GM21447 (cell line): ENCODE results near the gene NPAS2.

Experiments used
- ATAC-seq: cut with Tn5 transposase; IDR thresholded peaks from one replicate; pipeline ENCODE4 v1.9.1; 2021; ENCODE audit not compliant: unreplicated experiment

NPAS2 gene

DNA sequence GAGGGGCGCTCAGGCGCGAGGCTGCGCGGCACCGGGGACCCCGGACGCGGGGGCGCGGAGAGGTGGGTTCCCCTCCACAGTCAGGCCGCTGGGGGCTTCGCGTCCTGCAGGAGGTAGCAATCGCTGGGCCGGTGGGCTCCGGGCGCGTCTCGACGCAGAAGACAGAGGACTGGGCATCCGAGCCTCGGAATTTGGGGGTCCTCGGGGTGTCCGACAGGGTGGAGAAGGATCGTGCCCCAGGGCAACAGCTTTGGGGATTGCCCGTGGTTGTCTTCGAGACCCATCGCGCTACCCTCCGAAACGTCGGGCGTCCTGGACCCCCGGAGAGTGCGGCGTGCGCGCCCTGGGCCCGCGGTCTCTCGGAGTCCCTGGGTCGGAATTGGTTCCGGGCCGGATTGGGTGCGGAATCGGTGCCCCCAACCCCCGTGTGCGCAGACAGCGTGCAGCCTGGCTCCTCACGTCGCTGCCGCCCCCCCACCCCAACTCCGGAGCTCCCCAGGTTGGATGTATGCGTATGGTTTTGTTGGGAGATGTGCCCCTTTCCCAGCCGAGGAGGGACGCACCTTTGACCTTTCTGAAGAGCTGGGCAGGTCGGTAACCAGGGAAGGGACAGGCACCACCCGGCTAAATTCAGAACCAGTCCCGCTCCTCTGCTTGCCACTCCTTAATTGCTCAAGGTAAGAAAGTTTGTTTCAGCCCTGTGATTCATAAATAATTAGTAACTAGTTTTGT is 750 bp downstream of the NPAS2 start:
- no peak for ATAC-seq

DNA sequence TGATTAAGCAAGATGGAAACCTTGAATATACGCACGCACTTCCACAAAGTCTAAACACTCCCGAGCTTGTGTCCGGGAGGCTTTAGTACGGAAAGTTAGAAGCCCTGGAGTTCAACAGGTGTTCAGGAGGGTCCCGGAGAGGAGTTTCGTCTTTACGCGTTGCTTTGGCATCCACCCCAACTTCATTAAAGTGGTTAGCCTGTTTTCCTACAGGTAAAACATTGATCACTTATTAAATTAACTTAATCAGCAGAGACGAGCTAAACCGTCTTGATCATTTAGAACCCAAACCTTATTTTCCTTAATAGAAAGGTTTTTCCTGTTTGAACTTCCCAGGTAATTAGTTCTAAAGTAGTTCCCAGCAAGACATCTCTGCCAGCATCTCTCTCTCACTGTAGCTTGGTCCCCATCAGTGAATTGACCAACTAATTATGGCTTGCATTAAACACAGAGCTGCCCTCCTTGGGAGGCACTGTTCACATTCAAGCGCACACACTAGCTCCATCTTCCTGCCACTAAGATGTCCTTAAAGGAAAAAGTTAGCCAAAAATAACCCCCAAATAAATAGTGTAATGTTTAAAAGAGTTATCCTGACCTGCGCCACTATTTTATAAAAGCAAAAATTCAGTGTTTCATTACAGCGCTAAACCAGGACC is 1.4 kb downstream of the NPAS2 start:
- ATAC-seq: no peak

DNA sequence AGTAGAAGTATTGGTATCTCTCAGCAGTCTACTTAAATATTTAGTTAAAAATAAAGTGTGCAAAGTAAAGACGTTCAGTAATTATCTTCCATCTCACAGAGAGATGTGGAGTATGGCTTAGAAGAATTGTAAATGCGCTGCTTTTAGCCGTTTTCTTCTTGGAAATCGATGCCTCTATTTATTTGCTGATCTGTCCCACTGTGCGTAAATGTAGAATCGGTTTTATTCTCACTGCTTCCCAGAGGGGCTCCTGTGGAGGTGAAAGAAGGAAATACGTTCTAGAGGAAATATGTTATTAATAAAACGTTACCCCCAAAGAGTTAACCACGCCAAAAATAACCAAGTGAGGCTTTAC is 1.9 kb downstream of the NPAS2 start:
- ATAC-seq: no peak

DNA sequence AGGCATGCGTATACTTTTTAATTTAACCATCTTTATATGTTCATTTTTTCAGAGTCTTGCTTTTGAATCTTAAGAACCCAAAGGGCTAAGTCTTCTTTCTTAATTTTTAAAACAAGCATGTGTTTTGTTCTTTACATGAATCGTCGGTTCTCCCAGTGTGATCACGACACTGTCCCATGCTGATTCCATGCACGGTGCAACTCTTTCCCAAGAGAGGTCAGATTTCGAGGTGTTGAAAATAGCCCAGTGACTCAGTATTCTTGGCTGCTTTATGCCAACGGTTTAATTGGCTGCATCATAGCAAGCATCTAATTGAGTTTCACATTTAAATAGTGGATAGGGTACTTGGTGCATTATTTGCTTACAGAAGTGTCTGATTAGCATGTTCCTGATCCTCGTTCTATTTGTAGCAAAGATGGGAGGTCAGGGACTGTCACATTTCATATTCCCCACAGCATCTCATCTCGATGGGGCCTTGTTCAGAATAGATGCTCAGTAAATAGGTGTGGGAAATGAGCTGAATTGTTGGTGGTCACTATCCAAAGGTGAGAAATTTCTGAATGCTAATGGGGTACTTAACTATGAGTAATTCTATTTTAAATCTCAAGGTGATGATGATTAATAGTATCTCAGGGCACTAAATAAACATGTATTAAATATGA is 2.8 kb downstream of the NPAS2 start:
- no peak for ATAC-seq

DNA sequence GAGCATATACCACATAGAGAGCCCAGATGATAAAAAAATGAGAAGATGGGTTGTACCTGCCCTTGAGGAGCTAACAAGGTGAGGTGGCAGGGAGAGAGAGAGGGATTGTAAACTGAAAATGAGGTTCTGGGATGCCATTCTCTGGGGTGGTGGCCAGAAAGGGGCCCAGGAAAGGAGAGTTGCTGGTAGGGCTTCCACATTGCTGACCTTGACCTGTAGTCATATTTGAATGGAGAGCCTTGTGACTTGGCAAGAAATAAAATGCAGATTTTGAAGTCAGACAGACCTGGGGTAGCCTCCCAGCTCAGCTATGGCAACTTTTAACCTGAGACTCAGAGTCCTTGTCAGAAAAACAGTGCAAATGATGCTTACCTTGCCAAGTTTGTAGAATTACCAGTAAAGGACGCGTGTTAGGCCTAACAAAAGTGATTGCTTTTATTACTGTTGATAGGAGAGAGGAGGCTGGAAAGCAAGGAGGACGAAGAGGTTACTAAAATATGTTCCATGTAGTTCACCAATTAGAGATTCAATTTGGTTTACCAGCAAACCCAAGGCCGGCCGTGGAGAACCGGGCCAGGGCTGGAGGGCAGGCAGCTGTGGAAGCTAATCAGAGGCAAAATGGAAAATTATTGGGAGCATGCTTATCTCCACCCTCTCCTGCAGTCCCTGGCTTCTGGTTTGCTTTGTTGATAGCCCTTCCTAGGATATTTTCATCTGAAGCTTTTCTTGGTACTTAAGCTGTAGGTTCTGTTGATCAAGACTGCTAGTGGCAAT is 3.9 kb downstream of the NPAS2 start:
- no peak for ATAC-seq

DNA sequence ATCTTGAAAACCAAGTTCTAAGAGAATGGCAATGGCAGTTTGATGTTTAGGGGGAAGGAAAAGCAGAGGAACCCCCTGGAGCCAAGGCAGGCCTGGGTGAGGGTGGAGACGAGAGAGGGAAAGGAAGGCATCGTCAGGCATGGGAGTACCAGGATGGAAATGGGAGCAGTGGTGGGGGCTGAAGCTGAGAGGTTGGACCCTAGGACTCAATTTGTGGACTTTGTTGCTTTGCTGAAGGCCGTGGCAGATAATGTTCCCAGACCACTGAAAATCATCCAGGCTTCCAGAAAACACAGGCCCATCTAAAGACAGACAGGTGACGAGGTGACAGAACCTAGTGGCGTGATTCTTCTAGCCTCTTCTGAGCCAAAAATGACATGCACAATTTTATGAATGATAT is 4.9 kb downstream of the NPAS2 start:
- ATAC-seq: no peak

DNA sequence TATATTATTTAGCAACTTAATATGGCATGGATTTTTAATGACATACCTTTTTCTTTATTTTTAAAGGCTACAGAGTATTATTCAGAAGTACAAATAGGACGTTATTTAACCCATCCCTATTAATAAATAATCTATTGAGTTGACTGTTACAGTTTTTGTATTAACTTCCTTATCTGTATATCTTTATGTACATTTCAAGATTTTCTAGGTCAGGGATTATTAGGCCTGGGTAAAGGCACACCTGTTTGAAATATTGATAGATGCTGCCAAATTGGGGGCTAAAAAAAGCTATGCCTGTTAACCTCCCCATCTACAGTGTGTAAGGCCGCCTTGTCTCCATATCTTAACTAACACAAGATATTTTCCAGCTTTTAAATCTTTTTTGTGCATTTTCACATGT is 6.6 kb downstream of the NPAS2 start:
- no peak for ATAC-seq

DNA sequence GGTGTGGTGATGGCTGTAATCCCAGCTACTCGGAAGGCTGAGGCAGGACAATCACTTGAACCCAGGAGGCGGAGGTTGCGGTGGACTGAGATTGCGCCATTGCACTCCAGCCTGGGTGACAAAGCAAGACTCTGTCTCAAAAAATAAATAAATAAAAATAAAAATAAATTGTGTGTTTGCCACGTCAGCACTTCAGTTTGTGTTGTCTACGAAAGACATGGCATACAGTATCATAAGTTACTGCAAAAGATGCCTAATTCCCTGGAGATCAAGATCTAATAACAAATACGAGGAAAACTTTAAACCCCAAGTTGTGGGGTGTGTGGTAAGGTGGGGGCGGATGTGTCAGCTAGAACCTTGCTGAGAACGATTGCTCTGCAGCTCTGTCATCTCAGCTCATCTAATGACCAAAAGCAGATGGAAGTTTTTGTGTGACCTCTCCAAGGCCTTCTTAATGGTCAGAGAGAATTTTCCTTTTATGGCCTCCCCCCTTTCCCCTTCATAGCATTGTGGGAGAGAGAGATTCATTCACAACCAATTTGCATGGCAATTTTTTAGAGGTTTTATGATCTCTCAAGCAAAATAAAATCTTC is 11.3 kb downstream of the NPAS2 start:
- ATAC-seq: no peak

DNA sequence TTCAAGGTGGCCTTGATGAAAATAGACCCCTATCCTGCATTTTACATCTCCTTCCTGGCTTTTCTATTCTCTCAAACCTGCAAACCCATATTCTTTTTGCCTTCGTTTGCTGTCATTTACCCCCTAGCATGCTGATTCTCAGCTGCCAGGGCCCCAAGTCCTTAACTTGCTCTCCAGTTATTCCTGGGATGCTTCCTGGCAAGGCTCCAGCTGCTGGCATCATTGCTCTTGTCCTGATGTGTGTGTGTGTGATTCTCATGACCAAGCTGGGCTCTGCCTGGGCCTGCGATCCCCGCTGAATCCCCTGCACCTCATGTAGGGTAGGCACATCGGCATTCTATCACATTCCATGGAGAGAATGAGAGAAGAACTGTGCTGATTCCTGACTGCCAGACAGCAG is 11.9 kb downstream of the NPAS2 start:
- ATAC-seq: no peak

DNA sequence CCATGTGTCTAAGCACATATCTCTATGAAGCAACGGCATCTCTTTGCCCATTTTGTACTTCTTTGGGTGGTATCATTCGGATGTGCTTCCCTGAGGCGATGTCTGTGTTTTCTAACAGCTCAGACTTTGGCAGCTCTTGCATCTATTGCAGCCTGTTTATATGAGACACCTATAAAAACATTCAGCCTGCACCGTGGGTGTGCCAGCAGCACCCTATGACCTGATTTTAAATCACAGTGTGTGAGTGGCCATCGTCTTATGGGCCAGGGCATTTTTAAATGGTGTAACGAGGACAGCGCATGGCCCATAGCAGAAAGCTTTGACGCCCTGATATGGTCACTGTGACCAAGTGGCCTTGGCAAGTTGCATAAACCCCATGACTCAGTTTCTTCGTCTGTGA is 12.9 kb downstream of the NPAS2 start:
- no peak for ATAC-seq

DNA sequence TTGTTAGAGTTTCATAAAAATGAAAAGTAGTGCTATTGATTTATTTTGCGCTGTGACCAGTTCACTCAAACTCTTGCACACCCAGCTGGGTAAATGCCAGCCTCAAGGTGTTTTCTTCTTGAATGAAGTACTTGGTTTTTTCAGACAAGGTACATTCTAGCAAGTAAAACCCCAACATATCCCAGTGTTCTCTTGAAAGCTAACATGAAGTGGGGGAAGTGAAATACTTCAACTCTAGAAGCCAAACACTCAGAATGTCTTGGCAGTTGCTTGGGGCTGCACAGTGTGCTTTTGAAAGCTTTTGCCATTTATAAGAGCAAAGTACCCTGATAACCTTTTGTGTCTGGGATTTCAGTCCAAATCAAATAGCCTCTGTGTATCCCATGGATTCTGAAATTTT is 13.4 kb downstream of the NPAS2 start:
- no peak for ATAC-seq

DNA sequence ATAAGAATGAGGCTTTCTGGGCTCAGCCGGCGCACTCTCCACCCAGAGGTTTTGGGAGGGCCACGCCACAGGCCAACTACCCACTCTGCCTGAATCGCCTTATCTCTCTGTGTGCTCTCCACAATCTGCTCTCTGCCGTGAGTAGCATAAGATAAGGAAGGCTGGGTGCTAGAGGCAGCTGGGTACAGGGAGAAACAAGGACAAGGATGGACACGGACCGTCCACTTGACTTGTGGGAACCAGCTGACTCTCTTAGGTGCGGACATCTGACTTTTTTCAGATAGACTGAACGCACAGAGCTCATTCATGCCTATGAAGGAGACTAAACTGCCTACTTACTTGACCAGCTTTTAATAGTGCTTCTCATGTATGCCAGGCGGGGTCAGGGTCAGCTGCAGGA is 14.3 kb downstream of the NPAS2 start:
- no peak for ATAC-seq

DNA sequence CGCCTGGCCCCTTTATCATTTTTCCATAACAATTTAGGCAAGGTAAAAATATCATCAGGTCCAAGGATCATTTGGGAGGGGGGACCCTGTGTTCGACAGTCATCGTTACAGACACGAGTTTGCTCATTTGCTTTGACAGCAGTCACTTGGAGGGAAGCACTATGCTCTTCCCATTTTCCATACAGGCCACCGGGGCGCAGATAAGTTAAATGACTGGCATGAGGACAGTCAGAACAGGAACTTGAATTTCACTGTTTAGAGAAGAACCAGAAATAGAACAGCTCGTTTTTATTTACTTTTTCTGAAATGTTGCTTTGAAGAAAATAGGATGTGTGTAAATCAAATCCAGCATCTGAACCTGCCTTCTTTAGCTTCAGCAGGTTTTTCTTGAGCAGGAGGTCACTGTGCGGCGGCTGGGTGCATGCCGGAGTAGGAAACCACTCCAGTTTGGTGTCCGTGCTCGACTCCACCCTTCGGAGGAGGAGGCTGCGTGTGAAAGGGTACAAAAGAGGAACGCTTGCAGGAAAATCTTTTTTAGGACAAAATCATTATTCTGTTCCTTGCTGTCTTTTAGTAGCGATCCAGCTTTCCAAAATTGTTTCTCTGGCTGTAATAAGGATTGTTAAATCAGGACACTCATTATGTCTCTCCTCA is 15.2 kb downstream of the NPAS2 start:
- no peak for ATAC-seq

DNA sequence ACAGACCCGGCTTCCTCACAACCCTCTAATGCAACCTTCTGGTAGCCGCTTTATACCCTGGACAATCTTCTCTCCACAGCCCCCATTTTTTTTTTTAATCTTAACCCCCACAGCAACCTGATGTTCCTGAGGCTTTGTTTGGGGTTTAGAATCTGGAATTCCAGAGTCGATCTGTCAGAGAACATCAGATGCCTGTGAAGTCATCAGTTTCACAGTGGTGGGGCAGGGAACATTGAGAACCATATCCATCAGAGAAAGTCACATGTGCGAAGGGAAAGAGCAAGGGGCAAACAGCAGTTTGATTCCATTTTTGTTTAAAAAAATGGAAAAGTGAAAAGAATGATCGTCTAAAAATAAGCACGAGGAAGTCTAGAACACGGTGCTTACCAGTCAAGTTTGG is 20.6 kb downstream of the NPAS2 start:
- ATAC-seq: no peak

DNA sequence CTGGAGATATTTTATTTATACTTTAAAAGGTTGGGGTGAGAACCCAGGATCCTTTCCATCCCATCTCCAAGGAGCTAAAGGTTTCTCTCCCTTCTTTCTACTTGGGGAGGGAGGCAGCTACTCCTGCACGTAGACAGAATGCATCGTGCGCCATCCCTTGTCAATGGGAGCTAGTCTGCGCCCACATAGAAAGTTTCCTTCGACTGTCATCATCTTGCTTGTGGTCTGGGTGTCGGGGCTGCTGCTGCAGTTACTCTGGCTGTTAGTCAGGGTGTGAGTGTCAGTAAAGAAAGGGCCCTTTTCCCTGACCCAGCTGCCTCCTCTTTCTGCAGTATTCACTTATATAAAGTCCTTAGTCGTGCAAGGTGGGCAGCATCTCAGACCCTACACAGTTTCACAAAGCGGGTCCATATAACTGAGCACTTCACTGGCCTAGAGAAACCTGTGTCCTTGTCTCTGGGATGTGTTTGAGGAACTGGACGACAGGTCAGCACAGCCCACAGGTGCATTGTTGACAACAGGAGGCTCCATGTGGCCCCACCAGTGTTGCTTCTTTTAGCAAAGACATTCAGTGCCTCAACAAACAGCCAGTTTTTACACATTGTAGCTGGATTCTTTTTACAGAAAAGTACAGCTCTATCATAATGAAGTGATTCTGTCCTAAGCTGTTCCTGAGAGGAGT is 22.4 kb downstream of the NPAS2 start:
- ATAC-seq: no peak

DNA sequence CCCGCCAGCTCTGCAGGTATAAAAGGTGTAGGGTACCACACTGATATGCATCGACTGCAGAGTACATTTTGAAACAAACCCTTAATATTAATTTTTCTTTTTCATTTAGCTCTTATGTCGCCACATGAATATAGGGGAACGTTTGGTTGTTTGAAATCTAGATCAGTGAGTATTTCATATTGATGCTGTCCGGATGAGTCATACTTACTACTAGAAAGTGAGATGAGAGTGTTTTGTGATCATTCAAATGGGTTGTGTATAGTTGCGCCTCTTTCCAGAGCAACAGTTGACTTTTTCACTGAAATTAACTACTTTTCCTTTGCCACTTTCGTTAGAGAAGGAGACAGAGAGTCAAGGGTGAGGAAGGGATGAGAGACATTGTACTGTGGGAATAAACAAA is 24.6 kb downstream of the NPAS2 start:
- no peak for ATAC-seq

DNA sequence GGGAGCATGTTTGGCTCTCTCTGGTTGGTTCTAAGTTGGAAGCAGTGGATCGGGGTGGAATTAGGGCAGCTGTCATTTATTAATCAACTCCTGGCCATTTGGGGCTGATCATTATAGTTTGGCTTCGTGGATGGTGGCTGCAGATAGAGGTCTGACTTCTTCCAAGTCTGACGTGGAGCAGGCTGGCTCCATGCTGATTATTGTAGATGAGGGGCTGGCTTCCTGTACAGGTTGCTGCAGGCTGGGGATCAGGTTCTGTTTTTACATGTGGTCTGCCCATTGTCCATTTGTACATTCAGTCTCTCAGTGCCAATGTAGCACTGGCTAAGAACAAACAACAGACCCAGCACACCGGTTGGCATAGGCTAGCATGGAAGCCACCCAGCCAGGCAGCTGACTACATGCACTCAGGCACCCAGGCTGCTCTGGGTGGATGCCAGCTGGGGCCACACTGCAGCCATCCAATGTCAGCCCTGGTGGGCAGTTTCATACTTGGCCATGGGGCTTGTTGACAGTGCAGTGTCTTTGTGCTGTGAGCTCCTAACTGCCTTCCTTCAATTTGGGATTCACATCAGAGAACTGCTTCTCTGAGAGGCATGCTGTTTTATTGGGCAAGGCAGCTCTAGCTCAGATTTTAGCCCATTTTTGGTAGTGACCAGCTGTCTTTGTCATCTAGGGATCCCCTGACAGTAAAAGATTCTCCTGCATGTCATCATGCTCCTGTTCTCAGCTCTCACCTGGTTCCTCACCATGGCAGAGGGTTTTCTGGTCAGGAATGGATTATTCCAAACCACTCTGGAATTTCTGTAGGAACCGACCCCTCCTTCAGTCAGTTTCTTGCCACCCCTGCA is 25.4 kb downstream of the NPAS2 start:
- ATAC-seq: no peak

DNA sequence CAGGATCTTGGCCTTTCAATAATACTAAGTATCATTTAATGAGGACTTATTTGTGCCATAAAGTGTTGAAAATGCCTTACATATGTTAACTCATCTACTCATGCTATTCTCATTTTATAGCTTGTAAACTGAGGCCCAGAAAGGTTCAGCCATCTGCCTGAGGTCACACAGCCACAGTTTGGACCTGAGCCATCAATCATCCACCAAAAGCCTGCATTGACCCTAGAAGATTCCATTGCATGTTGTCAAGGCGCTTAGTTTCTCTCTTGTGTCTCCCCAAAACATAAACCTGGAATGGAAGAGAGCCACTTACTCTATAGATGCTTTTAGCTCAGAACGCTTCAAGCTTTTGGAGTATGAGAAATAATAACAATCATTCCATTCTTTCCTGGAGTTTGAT is 26.8 kb downstream of the NPAS2 start:
- ATAC-seq: no peak

DNA sequence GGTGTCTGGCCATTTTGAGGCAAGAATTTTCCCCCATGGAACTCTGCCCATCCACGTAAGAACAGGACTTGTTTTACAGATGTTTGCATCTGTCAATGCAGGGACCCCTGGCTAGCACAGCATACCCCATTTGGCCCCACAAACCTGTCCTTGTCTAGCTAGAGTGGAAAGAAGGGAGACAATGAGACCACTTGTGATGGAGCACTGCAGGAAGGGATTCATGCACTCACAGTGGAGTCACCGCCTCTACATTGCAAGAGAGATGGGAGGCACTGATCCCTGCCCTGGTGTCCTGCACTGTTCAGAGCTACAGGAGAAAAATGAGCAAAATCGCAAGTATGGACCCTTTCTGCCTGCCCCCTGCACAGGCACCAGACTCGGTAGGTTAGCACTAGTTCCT is 32.5 kb downstream of the NPAS2 start:
- no peak for ATAC-seq
